Natural killer cell (primary cell): Measurements from ENCODE around the gene CLDND2. TPM values are rescaled to one million over a fixed set of nuclear protein-coding genes. Genes with fewer than 3 reads are reported as not detected.

Experiments
- ATAC-seq, 3 donors: fragments of 150-1000 bp in 2 of 3; fragments of 200-7000 bp in 1 of 3; cut with Tn5 transposase; 1 replicate in 1 of 3; 2 replicates in 2 of 3; pipeline ENCODE4 v1.10.0; 2021; ENCODE audit warnings: mild to moderate bottlenecking in 2 of 3, moderate library complexity in 2 of 3
- DNase-seq, 2 donors: peaks; one replicate each; pipeline versions ENCODE4 v3.0.0 to v3.0.0-alpha.2; 2013 to 2021; ENCODE audit warnings: mixed read lengths in 1 of 2
- H3K27ac ChIP-seq: one replicate; pipeline ENCODE4 v1.5.1; 2013; ENCODE audit warnings: mild to moderate bottlenecking, low read length
- H3K27me3 ChIP-seq: one replicate; pipeline ENCODE4 v1.6.1; 2013; ENCODE audit warnings: low read length; ENCODE audit not compliant: control insufficient read depth, insufficient read depth
- H3K36me3 ChIP-seq: one replicate; pipeline ENCODE4 v1.6.1; 2013; ENCODE audit warnings: low read length; ENCODE audit not compliant: control insufficient read depth, insufficient read depth
- H3K4me1 ChIP-seq: one replicate; pipeline ENCODE4 v1.6.1; 2013; ENCODE audit warnings: low read length; ENCODE audit not compliant: control insufficient read depth, insufficient read depth
- H3K4me3 ChIP-seq: one replicate; pipeline ENCODE4 v1.5.1; 2013; ENCODE audit warnings: low read length
- H3K9me3 ChIP-seq: one replicate; pipeline ENCODE4 v1.6.1; 2013; ENCODE audit warnings: low read length; ENCODE audit not compliant: control insufficient read depth, insufficient read depth
- H3K27ac Mint-ChIP-seq, 2 donors: one replicate each; pipeline ENCODE4 v1.8.0; 2022; ENCODE audit warnings: mild to moderate bottlenecking in 2 of 2, mixed read lengths in 2 of 2, moderate library complexity in 1 of 2
- H3K27me3 Mint-ChIP-seq, 2 donors: one replicate each; pipeline ENCODE4 v1.8.0; 2022; ENCODE audit warnings: low read depth in 2 of 2, mixed read lengths in 2 of 2
- H3K36me3 Mint-ChIP-seq: one replicate; pipeline ENCODE4 v1.8.0; 2022; ENCODE audit warnings: mixed read lengths
- H3K4me1 Mint-ChIP-seq, 2 donors: one replicate each; pipeline ENCODE4 v1.8.0; 2022; ENCODE audit warnings: mixed read lengths in 2 of 2
- H3K4me3 Mint-ChIP-seq: one replicate; pipeline ENCODE4 v1.8.0; 2022; ENCODE audit warnings: mild to moderate bottlenecking, moderate library complexity, mixed read lengths
- H3K9me3 Mint-ChIP-seq, 2 donors: one replicate each; pipeline ENCODE4 v1.8.0; 2022; ENCODE audit warnings: mixed read lengths in 2 of 2
- WGBS: methylation state at CpG from one replicate; pipeline ENCODE4 v1.1.7; 2013; ENCODE audit warnings: missing lambda C conversion rate; ENCODE audit not compliant: insufficient coverage; 5-methylcytosine and 5-hydroxymethylcytosine counted together
- intact Hi-C: fragments of 100-400 bp; cut with micrococcal nuclease; formaldehyde crosslinking; loops from one replicate; pipeline ENCODE4 v1.14.2; 2022
- total RNA-seq, 4 donors: library from RNA; stranded (reverse); fragments of 120-200 nt in 1 of 4; gene quantifications; one replicate each; pipeline versions ENCODE4 v1.2.3 to v1.2.4, GENCODE V29; 2013 to 2022
- TF ChIP-seq, protein P1 (sequence below): fragments of 200-600 bp; IDR thresholded peaks from one replicate; pipeline ENCODE4 v1.8.0; 2022; ENCODE audit warnings: antibody characterized with exemption

Gene CLDND2
- total RNA-seq, 3 donors from 2014 or later (not counting 1 experiment from before 2014, with no cell fraction given): 72.8 to 83.2 (median 75.3) TPM

GRCh38 chr19:51371186-51371690 lies 2.4 kb upstream of the CLDND2 start:
- Histone ChIP-seq H3K4me3 (peak overlapping the region; percentile 95), H3K4me1 (peaks cover 95% of the 10 kb centered on the region), H3K9me3 (no peaks in the 10 kb centered on the region), H3K27me3 (no peaks in the 10 kb centered on the region), H3K27ac (peak overlapping the region; percentile 96), H3K36me3 (peaks cover 7% of the 10 kb centered on the region)
- WGBS: 39% methylated on average over 8 of the region's 8 CpGs
- Mint-ChIP-seq H3K4me3 (peak overlapping the region; percentile 98), H3K4me1 (peaks cover 66 to 85% of the 10 kb centered on the region in 2 donors), H3K36me3 (peaks cover 18% of the 10 kb centered on the region), H3K9me3 (no peaks in the 10 kb centered on the region), H3K27ac (peak overlapping the region; percentile 88 to 94), H3K27me3 (no peaks in the 10 kb centered on the region)
- DNase-seq (no peak), ATAC-seq (no peak)
- TF ChIP-seq, protein P1, sequence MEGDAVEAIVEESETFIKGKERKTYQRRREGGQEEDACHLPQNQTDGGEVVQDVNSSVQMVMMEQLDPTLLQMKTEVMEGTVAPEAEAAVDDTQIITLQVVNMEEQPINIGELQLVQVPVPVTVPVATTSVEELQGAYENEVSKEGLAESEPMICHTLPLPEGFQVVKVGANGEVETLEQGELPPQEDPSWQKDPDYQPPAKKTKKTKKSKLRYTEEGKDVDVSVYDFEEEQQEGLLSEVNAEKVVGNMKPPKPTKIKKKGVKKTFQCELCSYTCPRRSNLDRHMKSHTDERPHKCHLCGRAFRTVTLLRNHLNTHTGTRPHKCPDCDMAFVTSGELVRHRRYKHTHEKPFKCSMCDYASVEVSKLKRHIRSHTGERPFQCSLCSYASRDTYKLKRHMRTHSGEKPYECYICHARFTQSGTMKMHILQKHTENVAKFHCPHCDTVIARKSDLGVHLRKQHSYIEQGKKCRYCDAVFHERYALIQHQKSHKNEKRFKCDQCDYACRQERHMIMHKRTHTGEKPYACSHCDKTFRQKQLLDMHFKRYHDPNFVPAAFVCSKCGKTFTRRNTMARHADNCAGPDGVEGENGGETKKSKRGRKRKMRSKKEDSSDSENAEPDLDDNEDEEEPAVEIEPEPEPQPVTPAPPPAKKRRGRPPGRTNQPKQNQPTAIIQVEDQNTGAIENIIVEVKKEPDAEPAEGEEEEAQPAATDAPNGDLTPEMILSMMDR: no peak
- intact Hi-C loops: no loop called here

DNA sequence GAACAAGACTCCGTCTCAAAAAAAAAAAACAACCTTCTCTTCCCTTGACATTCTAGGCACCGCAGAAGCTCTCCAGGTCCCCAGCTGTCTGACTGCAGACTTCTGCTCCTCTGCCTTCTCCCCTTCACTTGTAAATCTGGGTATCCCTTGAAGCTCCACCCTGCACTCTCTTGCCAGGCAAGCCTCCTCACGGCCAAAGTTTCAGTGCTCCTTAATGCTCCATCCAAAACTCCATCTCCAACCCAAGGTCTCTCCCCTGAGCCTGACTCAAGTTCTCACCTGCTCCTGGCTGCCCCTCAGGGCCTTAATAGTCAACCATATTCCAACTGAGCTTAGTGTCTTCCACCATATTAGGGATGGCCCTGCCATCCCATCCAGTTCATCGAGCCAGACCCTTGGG lies 1.4 kb upstream of the CLDND2 start:
- H3K4me3 ChIP-seq: peak overlapping the region; percentile 95
- peaks cover 93% of the 10 kb centered on the region for H3K4me1 ChIP-seq
- H3K4me1 Mint-ChIP-seq: peaks cover 67 to 85% of the 10 kb centered on the region in 2 donors

DNA sequence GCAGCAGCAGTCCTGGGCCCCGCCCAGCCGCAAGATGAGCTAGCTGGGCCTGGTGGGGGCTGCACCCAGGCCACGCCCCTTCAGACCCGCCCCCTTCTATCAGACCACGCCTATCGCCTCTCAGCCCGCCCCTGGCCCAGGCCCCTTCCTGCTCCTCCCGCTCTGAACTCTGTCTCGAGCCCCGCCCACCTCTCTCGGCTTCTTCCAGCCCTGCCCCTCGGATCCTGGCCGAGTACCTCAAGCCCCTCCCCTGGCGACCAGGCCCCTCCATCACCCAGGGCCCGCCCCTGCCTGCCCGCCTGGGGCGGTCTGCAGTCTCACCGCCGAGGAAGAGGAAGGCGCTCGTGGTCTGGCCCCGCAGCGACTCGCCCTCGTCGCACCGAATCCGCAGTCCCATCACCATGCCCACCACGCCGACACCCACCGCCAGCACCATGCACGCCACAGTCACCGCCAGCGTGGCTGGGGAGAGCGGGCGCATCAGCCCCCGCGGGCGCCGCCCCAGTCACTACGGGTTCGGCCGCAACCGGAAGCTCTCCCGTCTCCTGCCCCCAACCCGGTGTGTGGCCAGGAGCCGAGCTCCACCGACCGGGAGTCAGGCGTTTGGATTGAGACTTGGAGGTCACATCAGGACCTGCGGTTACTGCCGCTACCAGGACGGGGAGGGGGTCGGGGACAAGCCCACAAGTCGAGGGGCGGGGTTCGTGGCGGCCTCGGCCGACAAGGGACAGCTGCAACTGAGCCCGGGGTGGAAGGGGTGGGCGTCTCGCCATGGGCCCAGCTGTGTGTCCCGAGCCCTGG lies 1.0 kb downstream of the CLDND2 start:
- H3K27ac Mint-ChIP-seq: peak overlapping the region; percentile 88 to 94
- Histone ChIP-seq H3K4me3 (peak overlapping the region; percentile 95), H3K9me3 (no peaks in the 10 kb centered on the region), H3K27me3 (no peaks in the 10 kb centered on the region), H3K4me1 (peaks cover 82% of the 10 kb centered on the region), H3K36me3 (peaks cover 7% of the 10 kb centered on the region), H3K27ac (peak overlapping the region; percentile 88)
- H3K4me3 Mint-ChIP-seq: peak overlapping the region; percentile 98
- DNase-seq (peak; percentile 94 to 95), ATAC-seq (peak; percentile 68 to 92 (median 69))
- H3K9me3 Mint-ChIP-seq: no peaks in the 10 kb centered on the region
- WGBS: under 1% methylated on average over 64 of the region's 64 CpGs
- intact Hi-C loops: loop anchor here (1.0 to 5.0 kb wide), 3 partner anchors 28 to 235 kb away; no protein-coding TSS in a partner anchor
- TF ChIP-seq, protein P1: no peak
- peaks cover 18% of the 10 kb centered on the region for H3K36me3 Mint-ChIP-seq
- peaks cover 54 to 80% of the 10 kb centered on the region in 2 donors for H3K4me1 Mint-ChIP-seq
- H3K27me3 Mint-ChIP-seq: no peaks in the 10 kb centered on the region

More for the DNA sequence above, 1.4 kb upstream of the CLDND2 start:
- H3K36me3 ChIP-seq: peaks cover 7% of the 10 kb centered on the region
- ATAC-seq (no peak), DNase-seq (no peak)
- intact Hi-C loops: no loop called here
- no peaks in the 10 kb centered on the region for H3K9me3 ChIP-seq
- Mint-ChIP-seq H3K27me3 (no peaks in the 10 kb centered on the region), H3K36me3 (peaks cover 18% of the 10 kb centered on the region), H3K9me3 (no peaks in the 10 kb centered on the region), H3K27ac (peak overlapping the region; percentile 88 to 94), H3K4me3 (peak overlapping the region; percentile 98)
- no peaks in the 10 kb centered on the region for H3K27me3 ChIP-seq
- peak overlapping the region; percentile 96 for H3K27ac ChIP-seq
- 47% methylated on average over 4 of the region's 4 CpGs for WGBS
- TF ChIP-seq, protein P1: no peak
